Hepatocyte (in vitro differentiated cells): Measurements from ENCODE around the gene TPD52L2.

Experiments
- EZH2 ChIP-seq: fragments of 200-600 bp; sonication (generic); IDR thresholded peaks from 2 replicates; pipeline ENCODE4 v1.6.1; 2016; ENCODE audit warnings: antibody characterized with exemption, mild to moderate bottlenecking, borderline replicate concordance
- EZH2phosphoT487 ChIP-seq: fragments of 200-600 bp; sonication (generic); IDR thresholded peaks from one replicate; pipeline ENCODE4 v1.6.1; 2018; ENCODE audit warnings: antibody characterized with exemption, mild to moderate bottlenecking, low read depth, moderate library complexity; ENCODE audit not compliant: unreplicated experiment, severe bottlenecking
- TF ChIP-seq, protein P1 (sequence below): fragments of 200-600 bp; sonication (generic); IDR thresholded peaks from 2 replicates; pipeline ENCODE4 v1.5.1; 2016; ENCODE audit warnings: antibody characterized with exemption, mild to moderate bottlenecking; ENCODE audit not compliant: poor library complexity

DNA sequence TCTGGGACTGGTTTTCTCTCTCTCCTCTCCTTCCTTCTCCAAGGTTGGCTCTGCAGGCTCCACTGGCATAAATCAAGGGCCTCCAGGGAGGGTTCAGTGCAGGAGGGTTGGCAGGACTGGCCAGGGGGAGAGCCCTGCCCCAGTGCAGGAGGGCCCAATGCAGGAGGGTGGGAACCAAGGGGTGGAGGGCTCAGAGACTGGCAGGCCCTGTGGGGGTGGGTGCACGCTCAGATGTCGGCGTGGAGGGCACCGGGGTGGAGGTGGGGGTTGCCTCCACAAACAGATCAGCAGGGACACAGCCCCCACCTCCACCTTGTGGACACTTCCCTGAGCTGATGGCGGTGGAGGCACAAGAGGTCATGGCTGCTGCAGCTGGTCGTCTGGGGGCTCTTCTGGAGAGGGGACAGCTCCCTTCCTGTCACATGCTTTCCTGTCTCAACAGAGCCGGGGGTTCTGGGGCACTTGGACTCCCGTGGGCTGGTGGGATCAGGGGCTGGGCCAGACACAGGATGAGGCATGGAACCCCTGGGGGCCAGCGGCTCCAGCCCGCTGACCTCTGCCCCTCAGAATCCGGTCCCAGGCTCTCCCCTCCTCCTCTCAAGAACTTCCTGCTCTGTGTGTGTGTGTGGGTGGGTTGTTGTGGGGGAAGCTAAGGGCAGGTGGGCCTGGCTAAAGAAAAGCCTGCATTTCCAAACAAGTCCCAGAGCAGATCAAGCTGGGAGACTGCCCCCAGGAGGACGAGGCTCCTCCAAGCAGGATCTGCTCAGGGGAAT lies 6.5 kb upstream of the TPD52L2 start:
- TF ChIP-seq EZH2phosphoT487: no peak
- no peak for TF ChIP-seq EZH2
- TF ChIP-seq, protein P1, sequence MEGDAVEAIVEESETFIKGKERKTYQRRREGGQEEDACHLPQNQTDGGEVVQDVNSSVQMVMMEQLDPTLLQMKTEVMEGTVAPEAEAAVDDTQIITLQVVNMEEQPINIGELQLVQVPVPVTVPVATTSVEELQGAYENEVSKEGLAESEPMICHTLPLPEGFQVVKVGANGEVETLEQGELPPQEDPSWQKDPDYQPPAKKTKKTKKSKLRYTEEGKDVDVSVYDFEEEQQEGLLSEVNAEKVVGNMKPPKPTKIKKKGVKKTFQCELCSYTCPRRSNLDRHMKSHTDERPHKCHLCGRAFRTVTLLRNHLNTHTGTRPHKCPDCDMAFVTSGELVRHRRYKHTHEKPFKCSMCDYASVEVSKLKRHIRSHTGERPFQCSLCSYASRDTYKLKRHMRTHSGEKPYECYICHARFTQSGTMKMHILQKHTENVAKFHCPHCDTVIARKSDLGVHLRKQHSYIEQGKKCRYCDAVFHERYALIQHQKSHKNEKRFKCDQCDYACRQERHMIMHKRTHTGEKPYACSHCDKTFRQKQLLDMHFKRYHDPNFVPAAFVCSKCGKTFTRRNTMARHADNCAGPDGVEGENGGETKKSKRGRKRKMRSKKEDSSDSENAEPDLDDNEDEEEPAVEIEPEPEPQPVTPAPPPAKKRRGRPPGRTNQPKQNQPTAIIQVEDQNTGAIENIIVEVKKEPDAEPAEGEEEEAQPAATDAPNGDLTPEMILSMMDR: peak; percentile 23
